GM19438 (cell line): Measurements from ENCODE around the gene SMAD2.

Source experiments
- ATAC-seq: cut with Tn5 transposase; IDR thresholded peaks from one replicate; pipeline ENCODE4 v1.9.1; 2021; ENCODE audit warnings: low read depth; ENCODE audit not compliant: unreplicated experiment

SMAD2 gene

DNA sequence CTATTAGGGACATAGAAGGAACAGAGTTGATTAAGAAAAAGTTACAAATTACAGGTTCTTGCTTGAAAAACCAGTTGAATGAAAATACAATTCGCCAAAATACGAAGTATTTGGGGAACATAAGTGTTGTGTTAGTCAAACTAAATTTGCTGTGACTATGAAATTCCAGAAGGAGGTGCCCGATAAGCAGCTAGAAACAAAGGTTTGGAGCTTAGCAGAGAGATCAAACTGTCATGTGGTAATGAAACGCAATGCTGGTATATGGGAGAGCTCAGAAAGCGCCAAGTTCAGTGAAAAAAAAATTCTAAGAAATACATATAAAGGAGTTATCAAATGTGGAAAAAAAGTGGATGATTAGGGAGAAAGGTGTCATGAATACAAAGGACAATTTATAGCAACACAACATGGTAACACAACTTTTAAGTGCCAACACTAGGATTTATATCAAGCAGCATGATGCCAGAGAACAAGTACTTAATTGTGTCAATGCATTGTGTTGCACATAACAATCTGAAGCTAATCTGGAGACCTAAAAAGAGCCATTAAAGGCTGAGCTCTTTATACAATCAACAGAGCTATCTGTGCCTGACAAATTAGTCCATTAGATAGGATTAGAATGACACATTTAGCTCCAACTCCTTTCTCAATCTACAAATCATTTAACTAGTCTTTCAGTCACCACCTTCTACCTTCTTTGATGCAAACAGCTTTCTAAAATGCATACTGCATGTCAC is 31.2 kb downstream of the SMAD2 start:
- ATAC-seq, result no peak

DNA sequence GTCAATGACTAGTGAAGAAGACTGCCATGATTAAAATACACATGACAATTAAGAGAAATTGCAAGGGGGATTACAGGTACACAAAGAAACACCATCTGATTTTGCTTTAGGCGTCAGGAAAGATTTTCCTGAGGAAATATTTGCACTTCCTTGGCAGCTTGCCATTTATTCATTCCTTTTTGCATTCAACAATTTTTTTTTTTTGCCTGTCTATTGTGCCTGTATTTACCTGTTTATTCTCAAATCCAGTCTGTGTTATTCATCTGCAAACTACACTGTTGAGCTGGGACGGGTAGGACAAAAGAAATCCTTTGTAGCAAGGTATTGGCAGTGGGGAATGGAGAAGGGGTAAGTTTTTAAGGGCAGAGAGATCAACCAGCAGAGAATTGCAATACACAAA is 31.8 kb downstream of the SMAD2 start:
- no peak for ATAC-seq

DNA sequence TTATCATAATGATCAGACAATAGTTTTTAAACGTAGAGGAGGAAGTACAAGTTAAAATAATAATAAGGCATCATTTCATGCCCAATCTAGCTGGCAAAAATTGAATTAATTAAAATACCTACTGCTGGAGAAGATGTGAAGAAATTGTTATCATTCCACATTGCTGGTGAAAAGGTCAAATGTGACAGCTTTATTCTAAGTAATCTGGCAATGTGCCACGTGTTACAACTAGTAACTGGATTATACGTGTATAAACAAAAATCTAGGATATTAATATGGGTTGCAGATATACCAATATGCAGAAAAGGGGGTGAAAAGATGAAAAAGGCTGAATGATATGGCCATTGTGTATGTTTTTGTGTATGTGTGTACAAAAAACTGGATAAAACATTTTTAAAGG is 32.4 kb downstream of the SMAD2 start:
- ATAC-seq, result no peak

DNA sequence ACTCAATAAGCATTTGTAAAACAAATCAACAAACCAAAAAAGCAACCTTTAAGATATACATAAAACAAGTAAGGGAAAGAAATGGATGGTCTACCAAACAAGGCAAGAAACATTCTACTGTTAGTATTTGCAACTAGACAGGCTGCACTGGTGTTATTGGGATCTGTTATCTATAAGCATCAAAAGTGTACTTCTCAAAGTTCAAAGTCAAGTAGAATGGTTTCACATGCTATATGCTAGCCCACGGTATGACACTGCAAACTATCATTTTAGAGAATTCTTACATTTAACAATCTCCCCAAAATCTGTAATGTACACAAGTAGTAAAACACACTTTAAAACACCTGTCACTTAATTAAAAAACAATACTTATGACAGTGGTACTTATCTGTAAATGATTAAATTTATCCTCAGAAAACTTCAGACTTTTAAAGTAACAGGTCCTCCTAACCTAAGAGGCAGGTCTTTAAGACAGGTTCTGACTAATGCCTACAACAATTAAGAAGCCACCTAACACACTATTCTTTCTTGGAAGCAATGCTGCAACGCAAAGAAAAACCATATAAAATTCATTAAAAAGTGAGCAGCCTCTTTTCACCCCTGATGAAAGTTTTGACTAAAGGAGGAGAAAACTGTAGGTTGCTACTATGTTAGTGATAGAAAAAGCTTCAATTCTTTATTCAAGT is 34.8 kb downstream of the SMAD2 start:
- no peak for ATAC-seq

DNA sequence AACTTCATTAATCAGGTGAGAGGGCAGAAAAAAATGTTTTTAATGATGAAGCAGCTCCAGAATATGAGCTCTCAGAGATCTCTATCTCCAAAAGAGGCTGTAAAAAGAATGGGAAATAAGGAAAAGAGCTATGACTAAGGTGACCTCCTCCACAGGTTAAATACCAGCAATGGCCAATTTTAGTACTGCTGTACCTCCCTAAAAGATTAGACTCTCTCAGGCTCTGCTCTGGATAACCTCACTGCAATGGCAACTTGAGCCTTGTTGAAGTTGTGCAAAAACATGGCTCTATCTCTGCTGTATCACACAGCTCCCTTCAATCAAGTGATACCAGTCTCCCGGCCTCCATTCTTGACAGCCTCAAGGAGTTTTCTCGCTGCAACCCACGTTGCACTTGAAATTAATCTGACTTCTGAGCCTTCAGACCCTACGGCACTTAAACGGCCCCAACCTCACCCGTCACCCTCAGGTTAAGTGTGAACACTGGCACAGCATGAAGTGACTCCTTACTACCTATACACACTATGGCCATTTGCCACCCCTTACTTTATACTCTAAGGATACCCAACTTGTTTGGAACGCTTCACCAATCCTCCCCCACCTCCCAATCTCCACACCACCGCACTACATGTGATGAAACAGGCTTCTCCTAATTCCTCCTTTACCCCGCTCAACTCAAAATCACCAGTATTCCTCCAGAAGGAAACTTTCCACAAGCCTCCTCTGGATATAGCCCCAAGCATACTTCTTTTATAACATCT is 36.3 kb downstream of the SMAD2 start:
- ATAC-seq, result no peak

DNA sequence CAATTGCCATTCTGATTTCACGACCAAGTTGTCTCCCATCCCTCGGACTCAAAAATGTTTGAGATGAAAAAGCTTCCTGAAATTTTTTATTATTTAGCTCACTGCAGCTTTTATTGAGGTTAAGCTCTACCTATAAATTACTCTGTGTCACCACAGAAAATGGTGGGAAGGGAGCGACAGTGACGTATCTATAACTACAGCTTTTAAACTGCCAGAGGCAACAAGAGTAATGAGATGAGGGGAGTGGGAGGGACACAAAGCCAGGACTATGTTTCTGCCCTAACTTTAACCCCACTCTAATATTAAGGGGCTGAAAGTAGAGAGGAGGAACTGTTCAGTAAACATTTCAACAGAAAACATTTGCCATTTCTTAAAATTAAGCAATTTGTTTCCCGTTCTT is 37.4 kb downstream of the SMAD2 start:
- no peak for ATAC-seq

DNA sequence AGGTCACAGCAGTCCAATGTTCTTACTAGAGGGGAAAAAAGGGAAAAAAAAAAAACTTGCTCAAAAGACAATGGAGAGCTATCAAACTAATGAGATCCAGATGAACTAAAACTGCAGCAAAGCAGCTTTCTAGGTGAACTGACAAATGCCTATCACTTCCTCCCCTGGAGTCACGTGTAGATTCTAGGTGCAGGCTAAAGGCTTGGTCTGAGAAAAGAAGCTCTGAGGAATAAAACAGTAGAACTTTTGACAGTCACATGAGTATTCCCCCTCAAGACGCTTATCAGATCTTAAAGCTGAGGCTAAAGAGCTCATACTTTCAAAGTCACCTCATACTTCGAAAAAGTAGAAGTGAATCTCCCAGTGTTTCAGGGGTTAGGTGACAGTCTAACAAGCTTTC is 42.3 kb downstream of the SMAD2 start:
- no peak for ATAC-seq

DNA sequence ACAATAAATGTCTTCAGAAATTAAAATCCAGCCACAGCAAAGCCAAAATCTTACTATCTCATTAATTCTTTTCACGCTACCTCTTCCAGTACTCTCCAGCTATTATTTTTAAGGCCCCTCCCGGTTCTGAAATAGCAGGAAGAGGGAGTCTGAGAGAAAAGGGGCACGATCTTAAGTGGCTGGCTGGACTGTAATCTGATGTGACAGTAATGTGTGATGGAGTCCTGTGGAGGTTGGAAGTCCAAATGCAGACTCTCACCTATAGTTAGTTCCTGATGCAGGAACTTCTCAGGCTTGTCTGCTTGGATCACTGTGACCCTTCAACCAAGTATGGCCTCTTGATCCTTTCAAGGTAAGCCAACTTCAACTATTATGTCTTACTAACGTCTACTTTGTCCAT is 43.2 kb downstream of the SMAD2 start:
- no peak for ATAC-seq

DNA sequence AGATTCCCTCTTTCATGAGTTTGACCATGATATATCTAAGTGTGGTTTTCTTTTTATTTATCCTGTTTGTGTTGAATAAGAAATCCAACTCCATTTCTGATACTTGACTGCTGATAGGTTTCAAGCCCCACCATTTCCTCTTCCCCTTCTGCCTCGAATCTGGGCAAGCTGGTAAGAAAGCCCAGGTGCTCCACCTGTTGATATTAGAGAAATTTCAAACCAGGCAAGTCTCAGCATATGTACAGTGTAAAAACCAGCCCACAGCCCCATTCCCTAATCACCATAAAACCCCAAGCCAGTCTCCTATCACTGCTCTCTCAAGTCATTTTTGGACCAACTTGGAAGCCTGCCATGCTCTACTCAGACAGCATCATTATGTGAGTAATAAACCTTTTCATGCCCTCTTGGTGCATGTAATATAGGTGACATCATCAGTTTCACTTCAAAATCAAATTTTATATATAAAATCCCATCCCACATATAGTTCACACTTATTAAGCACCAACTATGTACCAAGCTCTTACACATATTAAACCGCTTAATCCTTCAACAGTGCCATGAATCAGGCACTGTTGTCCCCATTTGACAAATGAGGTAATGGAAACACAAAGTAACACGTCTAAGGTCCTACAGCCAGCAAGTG is 46.6 kb downstream of the SMAD2 start:
- no peak for ATAC-seq

DNA sequence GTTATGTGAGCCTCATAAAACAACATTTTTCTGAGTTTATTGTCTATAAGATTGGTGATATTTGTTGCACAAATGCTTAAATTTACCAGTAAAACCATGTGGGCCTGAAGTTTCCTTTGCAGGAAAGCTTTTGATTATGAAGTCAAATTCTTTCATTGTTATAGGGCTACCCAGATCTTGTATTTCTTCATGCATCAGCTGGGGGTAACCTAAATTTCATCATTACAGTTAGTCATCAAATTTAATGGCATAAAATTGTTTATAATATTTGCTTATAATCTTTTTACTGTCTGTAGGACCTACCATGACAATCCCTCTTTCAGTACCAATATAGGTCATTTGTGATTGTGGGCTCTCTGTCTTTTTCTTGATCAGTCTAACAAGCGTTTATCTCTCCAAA is 47.8 kb downstream of the SMAD2 start:
- no peak for ATAC-seq

DNA sequence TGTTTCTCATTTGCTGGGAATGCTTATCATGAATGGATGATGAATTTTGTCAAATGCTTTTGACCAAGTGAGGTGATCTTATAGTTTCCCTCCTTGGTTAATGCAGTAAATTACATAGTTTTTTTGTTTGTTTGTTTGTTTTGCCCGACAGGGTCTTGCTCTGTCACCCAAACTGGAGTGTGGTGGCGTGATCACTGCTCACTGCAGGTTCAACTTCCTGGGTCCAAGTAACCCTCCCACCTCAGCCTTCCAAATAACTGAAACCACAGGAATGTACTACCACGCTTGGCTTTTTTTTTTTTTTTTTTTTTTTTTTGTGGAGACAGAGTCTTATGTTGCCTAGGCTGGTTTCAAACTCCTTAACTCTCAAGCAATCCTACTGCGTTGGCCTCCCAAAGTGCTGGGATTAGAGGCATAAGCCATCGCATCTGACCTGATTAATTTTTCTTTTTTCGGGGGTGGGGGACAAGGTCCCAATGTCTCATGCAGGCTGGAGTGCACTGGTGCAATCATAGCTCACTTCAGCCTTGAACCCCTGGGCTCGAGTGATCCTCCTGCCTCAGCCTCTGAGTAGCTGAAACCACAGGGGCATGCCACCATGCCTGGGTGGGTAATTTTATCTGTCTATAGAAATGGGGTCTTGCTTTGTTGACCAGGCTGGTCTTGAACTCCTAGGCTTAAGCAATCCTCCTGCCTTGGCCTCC is 48.6 kb downstream of the SMAD2 start:
- ATAC-seq, result no peak

DNA sequence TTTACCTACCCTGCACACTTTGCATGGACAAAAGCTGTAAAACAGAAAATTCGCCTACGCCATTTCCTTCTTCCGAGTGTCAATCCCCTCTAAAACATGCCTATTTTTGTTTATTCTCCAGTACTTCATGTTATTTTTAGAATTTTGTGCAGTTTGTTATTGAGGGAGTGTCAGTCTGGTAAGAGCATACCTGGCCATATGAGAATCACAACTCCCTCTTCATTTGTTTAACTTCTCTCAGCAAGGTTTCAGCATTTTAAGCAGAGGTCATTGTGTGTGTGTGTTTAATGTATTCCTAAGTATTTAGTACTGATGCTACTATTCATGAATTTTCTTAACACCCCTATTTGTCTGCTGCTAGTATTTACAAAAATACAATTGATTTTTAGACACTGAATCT is 49.4 kb downstream of the SMAD2 start:
- no peak for ATAC-seq

DNA sequence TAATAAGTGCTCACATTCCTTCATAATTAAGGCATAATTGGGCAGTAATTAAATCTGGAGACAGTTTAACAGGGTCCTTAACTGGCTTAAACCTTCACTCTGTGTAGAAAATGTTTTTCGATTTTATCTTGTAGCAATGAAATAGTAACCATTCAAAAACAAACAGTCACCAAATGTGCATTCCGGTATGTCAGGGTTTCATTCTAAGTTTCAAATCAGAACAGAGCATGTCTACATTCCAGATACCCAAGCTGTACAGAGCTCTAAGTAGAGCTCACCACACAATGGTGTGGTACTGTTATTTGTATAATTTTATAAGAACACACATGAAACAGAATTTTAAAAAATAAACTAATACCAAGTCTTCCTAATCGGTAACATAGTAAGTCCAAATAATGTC is 52.6 kb downstream of the SMAD2 start:
- ATAC-seq, result no peak

DNA sequence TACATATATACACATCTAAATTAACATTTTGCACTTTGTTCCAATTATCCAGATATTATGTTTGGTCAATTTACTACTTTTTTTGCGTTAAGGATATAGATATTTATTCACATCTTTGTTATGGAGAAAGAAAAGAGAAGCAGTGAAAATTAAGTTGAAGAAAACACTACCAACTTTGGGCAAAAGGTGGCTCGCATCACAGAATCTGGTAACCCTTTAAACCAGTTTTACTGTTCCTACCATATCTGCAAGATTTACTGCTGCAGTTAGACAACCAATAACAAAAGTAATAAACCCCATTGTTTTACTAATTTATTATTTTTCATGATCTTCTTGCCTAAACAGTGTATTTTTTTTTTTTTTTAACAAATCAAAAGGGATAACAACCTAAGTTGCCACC is 53.6 kb downstream of the SMAD2 start:
- ATAC-seq, result no peak

DNA sequence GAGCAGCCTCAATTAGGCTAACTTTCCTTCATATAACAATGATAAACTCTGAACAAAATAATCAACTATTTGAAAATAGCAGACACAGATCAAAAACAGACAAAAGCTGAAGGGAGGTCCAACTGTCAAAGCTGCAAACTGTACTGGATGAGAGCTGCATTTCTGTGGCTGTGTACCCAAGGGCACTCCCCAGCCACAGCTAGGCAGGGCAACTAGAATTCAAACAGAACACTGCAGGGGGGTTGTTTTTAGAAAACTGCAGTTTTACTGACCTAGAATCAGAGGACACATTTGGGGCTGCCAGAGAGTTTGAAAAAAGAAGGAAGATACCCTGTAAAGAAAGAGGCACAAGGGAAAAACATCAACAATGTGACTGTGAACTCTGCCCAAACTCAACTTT is 56.8 kb downstream of the SMAD2 start:
- ATAC-seq, result no peak

DNA sequence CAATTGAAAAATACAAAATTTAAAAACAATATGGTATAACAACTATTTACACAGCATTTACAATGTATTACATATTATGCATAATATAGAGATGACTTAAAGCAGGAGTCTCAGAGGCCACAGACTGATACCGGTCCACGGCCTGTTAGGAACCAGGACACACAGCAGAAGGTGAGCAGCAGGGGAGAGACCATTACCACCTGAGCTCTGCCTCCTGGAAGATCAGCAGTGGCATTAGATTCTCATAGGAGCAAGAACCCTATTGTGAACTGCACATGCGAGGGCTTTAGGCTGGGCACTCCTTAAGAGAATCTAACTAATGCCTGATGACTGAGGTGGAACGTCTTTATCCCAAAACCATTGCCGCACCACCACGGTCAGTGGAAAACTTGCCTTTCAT is 58.0 kb downstream of the SMAD2 start:
- ATAC-seq, result no peak

DNA sequence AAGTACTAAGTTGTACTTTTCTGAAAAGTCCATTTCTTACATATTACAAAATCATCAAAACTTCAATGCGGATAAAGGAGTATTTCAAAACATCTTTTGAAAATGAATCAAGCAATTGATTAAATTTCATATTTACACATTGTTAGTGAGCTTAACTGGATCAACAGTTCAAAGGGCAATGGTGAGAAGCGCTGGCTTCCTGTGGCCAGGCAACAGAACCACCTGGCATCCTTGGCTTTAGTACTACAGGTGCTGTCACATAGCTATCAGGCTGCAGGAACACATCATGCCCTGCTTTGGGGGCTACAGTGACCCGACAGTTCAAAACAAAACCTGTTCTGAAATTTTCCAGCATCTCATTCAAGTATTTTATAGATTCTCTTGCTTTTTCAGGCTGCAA is 59.2 kb downstream of the SMAD2 start:
- no peak for ATAC-seq

DNA sequence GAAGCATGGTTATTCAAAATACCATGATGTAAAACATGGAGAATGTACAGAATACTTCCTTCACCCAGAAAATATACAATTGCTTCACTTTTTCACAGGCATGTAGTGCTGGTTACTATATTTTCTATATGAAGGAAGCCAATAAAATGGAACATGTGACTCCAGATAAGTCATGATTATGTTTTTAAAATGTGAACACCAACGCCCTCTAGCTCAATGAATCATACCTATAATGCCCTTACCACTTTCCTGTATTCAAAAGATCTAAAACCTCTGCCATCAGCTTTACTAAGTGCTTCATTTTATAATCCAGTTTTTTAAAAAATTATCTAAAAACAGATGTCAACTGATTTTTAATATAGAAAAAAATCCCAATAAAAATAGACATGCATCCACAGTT is 59.9 kb downstream of the SMAD2 start:
- no peak for ATAC-seq

DNA sequence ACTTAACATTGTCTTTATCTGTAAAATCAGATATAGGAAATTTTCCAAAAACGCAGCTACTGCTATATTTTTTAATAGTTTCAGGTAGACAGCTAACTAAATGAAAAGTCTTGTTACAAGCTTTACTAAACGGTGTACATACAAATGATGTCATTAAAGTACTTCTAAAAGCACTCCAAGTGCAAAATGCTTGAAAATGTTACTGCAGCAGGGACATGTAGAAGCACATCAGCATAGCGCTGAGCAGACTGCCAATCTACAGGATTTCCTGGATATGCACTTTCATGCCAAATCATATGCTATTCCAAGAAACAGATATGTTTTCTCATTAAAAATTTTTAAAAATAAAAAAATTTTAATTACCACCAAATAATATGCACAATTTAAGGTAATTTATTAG is 61.7 kb downstream of the SMAD2 start:
- no peak for ATAC-seq

DNA sequence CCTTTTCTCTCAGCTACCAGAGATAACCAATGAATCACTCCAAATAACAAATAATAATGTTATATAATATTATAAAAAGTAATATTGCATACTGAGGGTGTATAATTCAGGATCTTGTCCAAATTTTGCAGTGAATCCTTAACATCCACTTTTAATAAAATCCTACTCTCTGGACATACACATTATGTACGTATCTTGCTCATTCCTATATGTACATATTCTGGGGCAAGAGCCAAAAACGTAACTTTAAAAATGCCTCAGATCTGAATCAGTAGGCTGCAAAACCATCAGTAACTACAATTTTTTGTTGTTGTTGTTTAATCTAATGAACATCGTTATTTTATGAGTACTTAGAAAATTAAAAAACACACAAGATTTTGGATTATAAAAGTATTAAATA is 65.3 kb downstream of the SMAD2 start:
- no peak for ATAC-seq

DNA sequence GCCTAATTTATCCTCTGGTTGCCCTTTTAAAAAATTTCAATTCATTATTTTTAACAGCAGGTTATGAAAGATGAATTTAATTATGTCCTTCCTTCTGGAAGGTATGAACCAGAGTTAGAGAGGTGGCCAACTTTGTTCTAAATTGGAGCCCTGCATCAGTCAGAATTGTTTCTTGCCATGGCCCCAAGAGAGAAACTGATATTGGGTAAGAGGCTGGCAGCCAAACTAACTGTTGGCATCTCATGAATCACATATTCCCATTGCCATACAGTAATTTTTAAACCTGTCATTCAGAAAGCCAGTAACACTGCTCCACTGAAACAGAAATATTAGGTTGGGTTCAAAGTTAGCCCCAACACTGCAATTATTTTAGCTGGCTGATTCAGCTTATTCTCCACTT is 67.4 kb downstream of the SMAD2 start:
- no peak for ATAC-seq
